ELF-1 (cell line): ENCODE measurements around the gene BACE2.
"Not testable (repeated sequence)": the region's sequence is repeated elsewhere in the genome, so short reads cannot be mapped to it uniquely, and the experiment has no call there.

Experiments
- DNase-seq: peaks from one replicate; pipeline ENCODE4 v3.0.0-alpha.2; 2016; ENCODE audit warnings: low read depth, low spot score

Gene BACE2

GRCh38 chr21:41240040-41240439 lies 72.1 kb downstream of the BACE2 start:
- no peak for DNase-seq

- no peak for DNase-seq
Measured at GRCh38 chr21:41241341-41241740, 73.4 kb downstream of the BACE2 start.

- no peak for DNase-seq
Measured at GRCh38 chr21:41242238-41242829, 74.4 kb downstream of the BACE2 start.

GRCh38 chr21:41243107-41243506 lies 75.1 kb downstream of the BACE2 start:
- DNase-seq, result no peak

GRCh38 chr21:41244266-41244880 lies 76.4 kb downstream of the BACE2 start:
- DNase-seq, result peak; percentile 51

GRCh38 chr21:41245509-41246135 lies 77.7 kb downstream of the BACE2 start:
- DNase-seq, result no peak

GRCh38 chr21:41246808-41247207 lies 78.8 kb downstream of the BACE2 start:
- no peak for DNase-seq

- no peak for DNase-seq
Measured at GRCh38 chr21:41247561-41248545, 79.9 kb downstream of the BACE2 start.

GRCh38 chr21:41249476-41249875 lies 81.5 kb downstream of the BACE2 start:
- no peak for DNase-seq

- DNase-seq, result no peak
Measured at GRCh38 chr21:41250519-41250918, 82.6 kb downstream of the BACE2 start.

GRCh38 chr21:41251961-41252642 lies 84.1 kb downstream of the BACE2 start:
- DNase-seq, result no peak

GRCh38 chr21:41254090-41254700 lies 86.2 kb downstream of the BACE2 start:
- DNase-seq, result no peak

GRCh38 chr21:41255190-41255589 lies 87.2 kb downstream of the BACE2 start:
- DNase-seq, result no peak

- not testable (repeated sequence) for DNase-seq
Measured at GRCh38 chr21:41256231-41256630, 88.3 kb downstream of the BACE2 start.

GRCh38 chr21:41256771-41257702 lies 89.1 kb downstream of the BACE2 start:
- no peak for DNase-seq

GRCh38 chr21:41258617-41259016 lies 90.7 kb downstream of the BACE2 start:
- no peak for DNase-seq

- no peak for DNase-seq
Measured at GRCh38 chr21:41260428-41260827, 92.5 kb downstream of the BACE2 start.

GRCh38 chr21:41267346-41267745 lies 99.4 kb downstream of the BACE2 start:
- DNase-seq, result no peak

GRCh38 chr21:41269535-41269934 lies 101.6 kb downstream of the BACE2 start:
- no peak for DNase-seq

- DNase-seq, result no peak
Measured at GRCh38 chr21:41277196-41277595, 109.2 kb downstream of the BACE2 start.
